HG02571 (cell line): ENCODE data around the gene PRLH.
"Not testable (repeated sequence)": the region's sequence is repeated elsewhere in the genome, so short reads cannot be mapped to it uniquely, and the experiment has no call there.

Experiments
- ATAC-seq: cut with Tn5 transposase; IDR thresholded peaks from one replicate; pipeline ENCODE4 v1.9.1; 2021; ENCODE audit warnings: mild to moderate bottlenecking, moderate library complexity; ENCODE audit not compliant: unreplicated experiment

The PRLH gene

DNA sequence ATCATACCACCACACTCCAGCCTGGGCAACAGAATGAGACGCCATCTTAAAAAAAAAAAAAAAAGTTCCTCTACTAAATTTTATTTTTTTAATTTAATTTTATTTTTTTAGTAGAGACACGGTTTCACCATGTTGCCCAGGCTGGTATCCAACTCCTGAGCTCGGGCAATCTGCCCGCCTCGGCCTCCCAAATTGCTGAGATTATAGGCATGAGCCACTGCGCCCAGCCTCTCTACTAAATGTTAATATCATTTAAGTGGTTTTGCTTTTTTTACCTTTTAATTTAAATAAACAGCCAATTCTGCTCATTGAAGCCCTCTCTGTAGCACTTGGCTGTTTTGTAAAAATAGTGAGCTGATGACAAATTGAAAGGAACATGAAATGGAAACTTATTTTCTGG, 15.0 kb downstream of the PRLH start:
- no peak for ATAC-seq

DNA sequence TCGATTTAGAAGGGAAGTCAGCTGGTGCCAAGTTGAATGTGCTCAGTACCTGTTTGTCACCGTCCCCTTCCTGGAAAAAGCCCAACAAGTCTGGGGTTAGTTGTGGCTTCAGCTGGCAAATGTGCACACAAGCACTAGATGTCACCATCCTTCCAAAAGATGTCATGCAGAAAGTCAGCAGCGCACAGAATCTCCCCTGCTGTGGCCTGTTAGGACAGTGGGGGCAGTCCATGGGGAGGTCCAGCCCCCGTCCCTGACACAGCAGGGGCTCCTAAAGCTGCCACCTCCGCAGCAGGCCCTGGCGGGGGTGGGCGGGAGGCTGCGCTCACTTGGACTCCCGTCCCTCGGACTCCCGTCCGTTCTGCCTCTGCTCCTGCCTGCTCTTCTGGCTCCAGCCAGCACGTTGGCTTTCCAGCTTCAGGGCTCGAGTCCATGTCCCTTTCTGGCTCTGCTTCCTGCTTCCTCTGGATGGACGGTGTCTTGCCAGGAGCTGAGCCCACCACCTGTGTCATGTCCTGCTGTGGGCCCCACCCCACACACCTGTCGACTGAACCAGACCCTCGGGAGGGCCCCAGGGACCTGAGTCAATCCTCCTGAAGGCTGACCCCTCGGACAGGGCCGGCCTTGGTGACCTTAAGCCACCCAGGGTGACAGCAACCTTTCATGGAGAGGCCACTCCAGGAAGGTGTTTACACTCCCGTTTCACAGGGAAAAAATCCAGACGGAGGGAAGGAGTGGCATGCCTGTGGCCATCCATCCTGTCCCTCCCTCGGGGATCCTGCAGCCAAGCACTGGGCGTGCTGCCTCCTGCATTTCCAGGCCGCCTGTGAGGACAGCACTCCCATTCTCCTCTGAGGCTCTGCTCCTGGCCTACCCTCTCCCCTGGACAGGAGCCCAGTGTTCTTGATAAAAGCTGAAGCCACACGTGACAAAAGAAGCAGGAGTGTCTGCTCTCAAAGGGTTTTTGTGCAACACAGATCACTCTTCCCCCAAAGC, 15.7 kb downstream of the PRLH start:
- no peak for ATAC-seq

- ATAC-seq, result no peak
Measured at GRCh38 chr2:237583385-237584295, 17.3 kb downstream of the PRLH start.

- no peak for ATAC-seq
Measured at GRCh38 chr2:237585590-237586221, 19.3 kb downstream of the PRLH start.

- no peak for ATAC-seq
Measured at GRCh38 chr2:237588044-237588696, 21.8 kb downstream of the PRLH start.

DNA sequence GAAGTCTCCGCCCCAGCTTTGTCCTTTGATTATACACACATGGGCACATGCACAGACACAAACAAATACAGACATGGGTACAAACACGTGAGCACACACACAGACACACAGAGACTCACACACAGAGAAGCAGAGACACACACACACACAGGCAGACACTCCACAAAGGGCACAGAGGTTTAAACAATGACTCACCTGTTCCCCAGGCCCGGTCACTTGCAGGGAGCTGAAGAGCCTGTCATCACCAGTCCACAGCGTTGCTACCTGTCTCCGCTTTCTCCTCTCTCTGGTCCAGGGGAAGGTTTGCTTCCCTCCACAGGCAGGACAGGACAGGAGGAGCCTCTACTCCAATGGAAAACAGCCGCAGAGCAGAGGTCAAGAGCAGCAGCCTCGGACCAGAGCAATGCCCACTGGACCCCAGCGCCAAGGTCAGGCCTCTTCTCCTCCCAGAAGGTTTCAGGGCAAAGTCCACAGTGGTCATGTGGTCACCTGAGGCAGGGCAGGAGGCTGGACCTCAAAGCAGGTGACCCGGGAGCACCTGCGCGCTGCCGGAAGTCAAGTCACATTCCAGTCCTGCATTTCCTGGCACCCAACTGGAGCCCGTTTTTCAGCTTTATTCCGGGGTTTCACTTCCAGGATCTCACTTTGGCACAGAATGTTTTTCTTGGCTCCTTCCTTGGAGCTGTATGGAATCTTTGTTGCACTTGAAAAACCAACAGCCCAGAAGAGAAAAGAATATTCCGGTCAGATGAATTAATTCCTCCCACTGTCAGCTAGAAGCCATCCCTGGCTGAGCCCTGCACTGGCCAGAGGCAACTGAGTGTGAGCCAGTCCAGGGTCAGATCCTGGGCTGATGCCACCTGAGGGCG, 24.1 kb downstream of the PRLH start, which contains the start of gene RAB17:
RAB17 (minus strand) TSS at position 463 of the 869 bp plus-strand sequence. CDS start 4,580 bp downstream, outside the sequence.
- no peak for ATAC-seq

- ATAC-seq, result no peak
Measured at GRCh38 chr2:237591141-237591881, 24.9 kb downstream of the PRLH start.

GRCh38 chr2:237592425-237592980, 26.1 kb downstream of the PRLH start:
- ATAC-seq, result no peak

DNA sequence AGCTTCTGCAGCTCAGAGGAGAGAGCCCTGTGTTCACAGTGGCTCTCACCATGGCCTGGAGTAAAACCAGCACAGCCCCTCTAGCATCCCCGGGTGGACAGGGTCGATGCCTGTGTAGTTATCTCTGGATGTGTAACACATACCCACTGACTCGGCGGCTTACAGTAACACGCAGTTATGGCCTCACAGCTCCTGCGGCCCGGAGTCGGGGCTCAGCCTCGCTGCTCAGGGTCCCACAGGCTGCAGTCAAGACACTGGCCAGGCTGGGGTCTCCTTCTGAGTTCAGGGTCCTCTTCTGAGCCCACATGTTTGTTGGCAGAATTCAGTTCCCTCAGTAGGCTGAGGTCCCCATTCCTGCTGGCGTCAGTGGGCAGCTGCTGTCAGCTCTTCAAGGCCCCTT, 26.7 kb downstream of the PRLH start:
- ATAC-seq, result no peak

DNA sequence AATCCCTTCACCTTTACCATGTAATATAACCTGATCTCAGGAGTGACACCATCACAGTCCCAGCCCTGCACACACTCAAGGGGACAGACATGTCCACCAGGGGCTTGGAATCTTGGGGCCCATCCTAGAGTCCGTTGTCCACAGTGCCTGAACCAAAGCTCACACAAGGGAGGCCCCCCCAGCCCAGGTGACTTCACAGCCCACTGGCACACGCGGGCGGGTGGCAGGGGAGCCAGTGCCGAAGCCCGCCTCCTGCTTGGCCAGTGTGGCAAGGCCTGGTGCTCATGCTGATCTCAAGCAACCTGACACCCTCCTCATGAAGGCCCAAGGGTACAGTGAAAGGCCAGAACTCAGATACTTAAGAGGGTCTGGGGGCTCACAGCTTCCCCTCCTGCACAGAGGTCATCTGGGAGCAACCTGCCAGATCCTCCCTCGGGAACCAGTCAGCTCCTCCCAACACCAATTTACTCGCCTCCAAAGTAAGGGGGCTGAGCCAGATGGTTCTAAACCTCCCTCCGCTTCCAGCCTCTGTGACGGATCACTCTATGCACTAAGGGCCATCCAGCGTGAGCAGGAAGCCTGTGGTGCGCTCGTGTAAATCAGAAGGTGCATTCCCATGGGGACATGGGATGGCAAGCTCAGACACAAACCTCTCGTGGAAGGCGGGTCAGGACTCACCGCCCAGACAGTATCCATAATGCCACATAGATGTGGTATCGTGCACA, 27.4 kb downstream of the PRLH start:
- no peak for ATAC-seq

GRCh38 chr2:237594514-237594871, 28.1 kb downstream of the PRLH start:
- no peak for ATAC-seq

GRCh38 chr2:237595829-237596519, 29.6 kb downstream of the PRLH start:
- ATAC-seq, result not testable (repeated sequence)

GRCh38 chr2:237596520-237597195, 30.3 kb downstream of the PRLH start:
- ATAC-seq, result no peak

GRCh38 chr2:237597196-237598145, 31.1 kb downstream of the PRLH start:
- ATAC-seq, result no peak

GRCh38 chr2:237598468-237599208, 32.3 kb downstream of the PRLH start:
- no peak for ATAC-seq
